CD4-positive, CD25-positive, alpha-beta regulatory T cell (primary cell): Measurements from ENCODE around the gene YPEL3. TPM values are rescaled to one million over a fixed set of nuclear protein-coding genes. Genes with fewer than 3 reads are reported as not detected.
A peak's percentile ranks its signal among the peaks of the same experiment; 100 is the strongest.

Experiments used
- ATAC-seq, 2 donors: fragments of 150-1000 bp; cut with Tn5 transposase; one replicate each; pipeline ENCODE4 v1.10.0; 2021; ENCODE audit warnings: low read depth in 2 of 2, moderate number of reproducible peaks in 2 of 2, moderate library complexity in 1 of 2
- DNase-seq, 3 donors: peaks; one replicate each; pipeline versions ENCODE4 v3.0.0 to v3.0.0-alpha.2; 2012 to 2022; ENCODE audit warnings: mixed read lengths in 1 of 3
- H3K27ac ChIP-seq: one replicate; pipeline ENCODE4 v1.7.0; 2013; ENCODE audit warnings: mild to moderate bottlenecking, low read length; ENCODE audit not compliant: insufficient read depth, poor library complexity, severe bottlenecking
- H3K27me3 ChIP-seq: one replicate; pipeline ENCODE4 v1.7.0; 2013; ENCODE audit warnings: low read length; ENCODE audit not compliant: control insufficient read depth, insufficient read depth
- H3K36me3 ChIP-seq: one replicate; pipeline ENCODE4 v1.7.0; 2013; ENCODE audit warnings: mild to moderate bottlenecking, low read length, moderate library complexity; ENCODE audit not compliant: control insufficient read depth, insufficient read depth
- H3K4me1 ChIP-seq: 2 replicates; pipeline ENCODE4 v1.7.0; 2013; ENCODE audit warnings: mild to moderate bottlenecking, low read length; ENCODE audit not compliant: insufficient read depth, control insufficient read depth, poor library complexity, severe bottlenecking
- H3K4me3 ChIP-seq: one replicate; pipeline ENCODE4 v1.7.0; 2013; ENCODE audit warnings: low read depth, mild to moderate bottlenecking, low read length, moderate library complexity
- H3K9me3 ChIP-seq, 2 experiments: 1 replicate in 1 of 2; 2 replicates in 1 of 2; pipeline ENCODE4 v1.7.0; 2013; ENCODE audit warnings: low read length in 2 of 2, mild to moderate bottlenecking in 1 of 2, moderate library complexity in 1 of 2; ENCODE audit not compliant: control insufficient read depth in 2 of 2
- H3K27ac Mint-ChIP-seq, 3 donors: one replicate each; pipeline ENCODE4 v1.8.0; 2020 to 2022; ENCODE audit warnings: mild to moderate bottlenecking in 3 of 3, mixed read lengths in 3 of 3, moderate library complexity in 2 of 3
- H3K27me3 Mint-ChIP-seq: one replicate; pipeline ENCODE4 v1.8.0; 2022; ENCODE audit warnings: mild to moderate bottlenecking, mixed read lengths
- H3K36me3 Mint-ChIP-seq: one replicate; pipeline ENCODE4 v1.8.0; 2020; ENCODE audit warnings: mixed read lengths
- H3K4me1 Mint-ChIP-seq, 4 donors: one replicate each; pipeline ENCODE4 v1.8.0; 2020 to 2022; ENCODE audit warnings: mixed read lengths in 4 of 4, mild to moderate bottlenecking in 1 of 4
- H3K4me3 Mint-ChIP-seq, 4 donors: one replicate each; pipeline ENCODE4 v1.8.0; 2020 to 2022; ENCODE audit warnings: mild to moderate bottlenecking in 4 of 4, mixed read lengths in 4 of 4, moderate library complexity in 3 of 4
- H3K9me3 Mint-ChIP-seq, 7 donors: one replicate each; pipeline ENCODE4 v1.8.0; 2020 to 2022; ENCODE audit warnings: mixed read lengths in 7 of 7, mild to moderate bottlenecking in 3 of 7, moderate library complexity in 2 of 7
- polyA plus RNA-seq, 4 donors: library from polyadenylated mRNA; unstranded; fragments of 300-500 nt; fragmentation: Illumina TruSeq; gene quantifications; one replicate each; pipeline ENCODE4 v1.2.3, GENCODE V29; 2021
- total RNA-seq: library from RNA; stranded (reverse); gene quantifications from one replicate; pipeline ENCODE4 v1.2.3, GENCODE V29; 2022

YPEL3 gene, protein sequence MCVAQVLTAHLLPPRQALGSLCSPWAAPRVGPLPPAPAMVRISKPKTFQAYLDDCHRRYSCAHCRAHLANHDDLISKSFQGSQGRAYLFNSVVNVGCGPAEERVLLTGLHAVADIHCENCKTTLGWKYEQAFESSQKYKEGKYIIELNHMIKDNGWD
- total RNA-seq (121 TPM), polyA plus RNA-seq (100 to 1,000 TPM; 245 to 319 (median 297) TPM)

DNA sequence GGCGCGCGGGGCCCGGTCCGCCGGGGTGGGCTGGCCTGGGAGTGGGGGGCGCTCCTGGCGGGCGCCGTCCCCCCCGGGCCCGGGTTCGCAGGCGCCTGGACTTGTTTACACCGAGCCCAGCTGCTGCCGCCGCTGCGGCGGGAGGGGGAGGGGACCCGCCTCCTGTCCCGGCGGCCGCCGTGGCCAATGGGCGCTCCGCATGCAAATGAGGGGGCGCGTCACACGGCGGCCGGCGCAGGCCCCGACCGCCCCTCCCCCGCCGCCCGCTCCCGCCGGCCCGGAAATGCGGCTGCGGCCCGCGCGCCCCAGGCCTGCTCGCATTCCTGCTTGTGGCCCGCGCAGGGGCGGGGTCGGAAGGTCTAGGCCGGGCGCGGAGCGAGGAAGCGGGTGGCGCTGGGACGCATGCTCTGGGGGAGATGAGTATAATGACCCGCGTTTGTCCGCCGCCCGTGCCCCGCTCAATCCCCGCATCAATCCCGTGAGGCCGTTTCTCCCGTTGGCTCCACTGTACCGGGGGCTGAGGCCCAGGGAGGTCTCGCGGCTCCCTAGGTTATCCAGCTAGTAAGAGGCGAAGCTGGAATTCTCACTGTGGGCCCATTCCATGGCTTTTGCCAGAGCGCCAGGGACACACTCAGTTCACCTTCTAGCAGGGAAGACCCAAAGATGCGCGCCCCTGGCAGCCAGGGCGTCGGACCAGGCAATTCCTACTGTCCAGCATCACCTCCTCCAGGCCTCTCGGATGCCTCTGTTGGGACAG is at the start of gene YPEL3:
Gene YPEL3, minus strand, starts transcription at position 109 of the 757 bp plus-strand sequence. CDS start 731 bp downstream, outside the sequence.
- Mint-ChIP-seq H3K4me1 (peaks cover 8 to 36% (median 22%) of the 10 kb centered on the region in 4 donors), H3K4me3 (peak within 1 kb of the TSS; percentile 90 to 98 (median 90)), H3K27ac (peak within 1 kb of the TSS; percentile 89 to 95 (median 90)), H3K36me3 (peaks cover 13% of the 10 kb centered on the region), H3K9me3 (peaks cover 0 to 21% (median 3%) of the 10 kb centered on the region in 7 donors), H3K27me3 (no peaks in the 10 kb centered on the region)
- no peaks in the 10 kb centered on the region for H3K27me3 ChIP-seq
- H3K4me1 ChIP-seq: peaks cover 40% of the 10 kb centered on the region
- peaks cover 10 to 22% of the 10 kb centered on the region in 2 experiments for H3K9me3 ChIP-seq
- peak within 1 kb of the TSS; percentile 73 for H3K4me3 ChIP-seq
- ATAC-seq: peak; percentile 60 to 67
- peaks cover 14% of the 10 kb centered on the region for H3K36me3 ChIP-seq
- peak; percentile 87 to 93 (median 88) for DNase-seq
- peak within 1 kb of the TSS; percentile 83 for H3K27ac ChIP-seq

DNA sequence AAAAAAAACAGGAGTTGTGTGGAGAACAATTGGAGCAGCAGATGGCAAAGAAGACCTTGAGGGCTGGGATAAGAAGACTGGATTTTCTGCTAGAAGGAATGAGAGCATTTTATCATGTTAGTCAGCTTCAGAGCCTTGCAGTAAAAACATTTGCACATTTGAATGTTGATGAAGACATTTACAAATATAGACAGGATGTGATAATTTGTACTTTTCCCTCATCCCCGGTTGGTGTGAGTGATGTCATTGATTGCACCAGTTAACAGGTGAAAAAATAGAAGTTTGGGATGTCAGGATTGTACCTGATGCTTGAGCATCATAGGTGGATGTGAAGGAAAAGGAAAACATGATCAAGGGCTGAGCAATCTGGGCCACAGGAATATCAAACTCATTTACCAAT is 49.6 kb upstream of the YPEL3 start:
- no peak for ATAC-seq
- peaks cover 3% of the 10 kb centered on the region for H3K36me3 Mint-ChIP-seq

DNA sequence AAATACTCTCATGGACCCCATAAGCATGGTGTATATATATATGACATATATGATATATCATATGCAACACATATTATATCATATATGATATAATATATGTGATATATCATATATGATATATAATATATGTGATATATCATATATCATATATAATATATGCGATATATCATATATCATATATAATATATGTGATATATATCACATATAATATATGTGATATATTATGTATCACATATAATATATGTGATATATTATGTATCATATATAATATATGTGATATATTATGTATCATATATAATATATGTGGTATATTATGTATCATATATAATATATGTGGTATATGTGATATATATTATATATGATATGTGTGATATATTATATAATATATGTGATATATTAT is 48.9 kb upstream of the YPEL3 start:
- DNase-seq (no peak), ATAC-seq (no peak)
- Mint-ChIP-seq H3K4me1 (peaks cover 6 to 23% (median 8%) of the 10 kb centered on the region in 4 donors), H3K27ac (no peak overlapping the region), H3K4me3 (no peak overlapping the region), H3K27me3 (no peaks in the 10 kb centered on the region), H3K36me3 (peaks cover 3% of the 10 kb centered on the region), H3K9me3 (peaks cover 0 to 15% (median 4%) of the 10 kb centered on the region in 7 donors)
- Histone ChIP-seq H3K27ac (no peak overlapping the region), H3K9me3 (peaks cover 11 to 13% of the 10 kb centered on the region in 2 experiments), H3K4me1 (peaks cover 10% of the 10 kb centered on the region), H3K36me3 (no peaks in the 10 kb centered on the region), H3K4me3 (no peak overlapping the region), H3K27me3 (no peaks in the 10 kb centered on the region)

More for the DNA sequence above, 49.6 kb upstream of the YPEL3 start:
- Histone ChIP-seq H3K4me3 (no peak overlapping the region), H3K4me1 (peaks cover 6% of the 10 kb centered on the region), H3K36me3 (no peaks in the 10 kb centered on the region), H3K27me3 (no peaks in the 10 kb centered on the region), H3K27ac (no peak overlapping the region), H3K9me3 (peaks cover 11 to 19% of the 10 kb centered on the region in 2 experiments)
- H3K27ac Mint-ChIP-seq: peak overlapping the region in 1 of 3 donors; percentile 38
- H3K27me3 Mint-ChIP-seq: no peaks in the 10 kb centered on the region
- peaks cover 0 to 15% (median 4%) of the 10 kb centered on the region in 7 donors for H3K9me3 Mint-ChIP-seq
- no peak for DNase-seq
- peaks cover 4 to 16% (median 7%) of the 10 kb centered on the region in 4 donors for H3K4me1 Mint-ChIP-seq
- no peak overlapping the region for H3K4me3 Mint-ChIP-seq

DNA sequence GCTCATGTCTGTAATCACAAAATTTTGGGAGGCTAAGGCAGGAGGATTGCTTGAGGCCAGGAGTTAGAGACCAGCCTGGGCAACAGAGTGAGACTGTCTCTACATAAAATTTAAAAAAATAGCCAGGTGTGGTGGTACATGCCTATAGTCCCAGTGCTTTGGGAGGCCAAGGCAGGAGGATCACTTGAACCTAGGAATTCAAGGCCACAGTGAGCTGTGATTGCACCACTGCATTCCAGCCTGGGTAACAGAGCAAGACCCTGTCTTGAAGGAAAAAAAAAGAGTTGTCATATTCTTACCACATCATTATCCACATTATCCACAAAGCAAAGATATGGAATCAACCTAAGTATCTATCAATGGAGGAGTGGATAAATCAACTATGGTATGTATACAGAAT is 48.0 kb upstream of the YPEL3 start:
- no peak for ATAC-seq
- no peaks in the 10 kb centered on the region for H3K27me3 ChIP-seq
- Mint-ChIP-seq H3K4me1 (peaks cover 6 to 29% (median 13%) of the 10 kb centered on the region in 4 donors), H3K36me3 (no peaks in the 10 kb centered on the region), H3K4me3 (no peak overlapping the region), H3K27me3 (no peaks in the 10 kb centered on the region), H3K27ac (no peak overlapping the region), H3K9me3 (peaks cover 0 to 7% (median 0%) of the 10 kb centered on the region in 7 donors)
- H3K4me1 ChIP-seq: peaks cover 17% of the 10 kb centered on the region
- H3K27ac ChIP-seq: no peak overlapping the region
- H3K36me3 ChIP-seq: no peaks in the 10 kb centered on the region
- no peak for DNase-seq
- peaks cover 4% of the 10 kb centered on the region in 2 experiments for H3K9me3 ChIP-seq
- no peak overlapping the region for H3K4me3 ChIP-seq

DNA sequence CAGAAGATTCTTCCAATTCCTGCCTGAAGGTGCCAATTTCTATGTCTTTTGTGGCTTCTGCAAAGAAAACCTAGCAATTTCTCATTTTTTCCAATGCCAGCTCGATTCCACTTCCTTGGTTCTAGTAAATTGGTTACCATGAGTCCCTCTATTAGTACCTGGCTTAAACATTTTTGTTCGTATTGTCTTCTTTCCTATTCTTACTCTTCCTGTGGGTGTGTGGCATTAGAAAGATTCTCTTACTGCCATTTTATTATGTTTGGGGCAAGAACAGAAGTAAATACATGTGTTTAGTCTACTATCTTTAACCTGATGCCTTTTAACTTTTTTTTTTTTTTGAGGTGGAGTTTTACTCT is 47.3 kb upstream of the YPEL3 start:
- DNase-seq (no peak), ATAC-seq (no peak)
- H3K4me1 ChIP-seq: peaks cover 17% of the 10 kb centered on the region
- no peaks in the 10 kb centered on the region for H3K27me3 Mint-ChIP-seq
- H3K4me3 Mint-ChIP-seq: peak overlapping the region in 1 of 4 donors; percentile 8
- no peak overlapping the region for H3K4me3 ChIP-seq
- H3K36me3 ChIP-seq: no peaks in the 10 kb centered on the region
- H3K27ac ChIP-seq: no peak overlapping the region
- no peaks in the 10 kb centered on the region for H3K36me3 Mint-ChIP-seq
- peak overlapping the region; percentile 7 to 68 (median 66) for H3K27ac Mint-ChIP-seq
- no peaks in the 10 kb centered on the region for H3K9me3 ChIP-seq
- H3K27me3 ChIP-seq: no peaks in the 10 kb centered on the region
- H3K9me3 Mint-ChIP-seq: peaks cover 0 to 1% (median 0%) of the 10 kb centered on the region in 7 donors
- peaks cover 6 to 29% (median 13%) of the 10 kb centered on the region in 4 donors for H3K4me1 Mint-ChIP-seq

DNA sequence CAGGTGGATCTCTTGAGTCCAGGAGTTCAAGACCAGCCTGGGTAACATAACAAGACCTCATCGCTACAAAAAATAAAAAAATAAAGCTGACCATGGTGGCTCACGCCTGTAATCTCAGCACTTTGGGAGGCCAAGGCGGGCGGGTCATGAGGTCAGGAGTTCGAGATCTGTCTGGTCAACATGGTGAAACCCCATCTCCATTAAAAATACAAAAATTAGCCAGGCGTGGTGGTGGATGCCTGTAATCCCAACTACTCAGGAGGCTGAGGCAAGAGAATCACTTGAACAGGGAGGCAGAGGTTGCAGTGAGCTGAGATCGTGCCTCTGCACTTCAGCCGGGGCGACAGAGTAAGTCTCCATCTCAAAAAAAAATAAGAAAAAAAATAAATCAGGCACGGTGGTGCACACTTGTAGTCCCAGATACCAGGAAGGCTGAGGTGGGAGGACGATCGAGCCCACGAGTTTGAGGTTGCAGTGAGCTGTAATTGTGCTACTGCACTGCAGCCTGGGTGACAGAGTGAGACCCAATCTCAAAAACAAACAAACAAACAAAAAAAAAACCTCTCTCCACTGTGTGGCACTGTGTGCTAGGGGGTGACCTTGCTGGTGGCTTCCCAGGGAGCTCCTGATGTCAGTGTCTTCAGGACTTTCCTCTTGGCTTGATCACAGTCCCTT is 46.8 kb upstream of the YPEL3 start:
- Mint-ChIP-seq H3K9me3 (peaks cover 0 to 1% (median 0%) of the 10 kb centered on the region in 7 donors), H3K27me3 (no peaks in the 10 kb centered on the region), H3K4me1 (peaks cover 6 to 29% (median 13%) of the 10 kb centered on the region in 4 donors), H3K4me3 (peak overlapping the region in 1 of 4 donors; percentile 8), H3K27ac (peak overlapping the region; percentile 66 to 71 (median 68)), H3K36me3 (no peaks in the 10 kb centered on the region)
- no peak overlapping the region for H3K27ac ChIP-seq
- H3K9me3 ChIP-seq: no peaks in the 10 kb centered on the region
- DNase-seq: peak in 2 of 3 donors; percentile 30 to 40
- H3K4me3 ChIP-seq: no peak overlapping the region
- H3K36me3 ChIP-seq: no peaks in the 10 kb centered on the region
- no peaks in the 10 kb centered on the region for H3K27me3 ChIP-seq
- H3K4me1 ChIP-seq: peaks cover 17% of the 10 kb centered on the region
- peak; percentile 45 to 57 for ATAC-seq

DNA sequence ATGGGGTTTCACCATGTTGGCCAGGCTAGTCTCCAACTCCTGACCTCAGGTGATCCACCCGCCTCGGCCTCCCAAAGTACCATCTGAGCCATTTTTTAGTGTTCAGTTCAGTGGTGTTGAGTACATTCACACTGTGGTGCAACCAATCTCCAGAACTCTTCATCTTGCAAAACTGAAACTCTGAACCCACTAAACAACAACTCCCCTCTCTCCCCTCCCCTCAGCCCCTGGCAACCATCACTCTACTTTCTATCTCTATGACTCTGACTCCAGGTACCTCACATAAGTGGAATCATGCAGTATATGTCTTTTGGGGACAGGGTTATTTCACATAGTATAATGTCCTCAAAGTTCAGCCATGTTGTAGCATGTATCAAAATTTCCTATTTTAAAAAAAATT is 45.7 kb upstream of the YPEL3 start:
- Histone ChIP-seq H3K4me1 (peaks cover 17% of the 10 kb centered on the region), H3K36me3 (no peaks in the 10 kb centered on the region), H3K27me3 (no peaks in the 10 kb centered on the region), H3K4me3 (no peak overlapping the region), H3K9me3 (no peaks in the 10 kb centered on the region), H3K27ac (no peak overlapping the region)
- H3K27ac Mint-ChIP-seq: peak overlapping the region in 1 of 3 donors; percentile 92
- no peaks in the 10 kb centered on the region for H3K27me3 Mint-ChIP-seq
- peaks cover 0 to 1% (median 0%) of the 10 kb centered on the region in 7 donors for H3K9me3 Mint-ChIP-seq
- H3K36me3 Mint-ChIP-seq: peaks cover 4% of the 10 kb centered on the region
- no peak for ATAC-seq
- H3K4me1 Mint-ChIP-seq: peaks cover 6 to 31% (median 13%) of the 10 kb centered on the region in 4 donors
- DNase-seq: no peak
- H3K4me3 Mint-ChIP-seq: no peak overlapping the region
